Neutrophil (primary cell): ENCODE measurements around the gene TAS2R30.

Source experiments
- H3K27ac ChIP-seq: fragments of 200-600 bp; sonication (generic); 2 replicates; pipeline ENCODE4 v1.5.1; 2016; ENCODE audit warnings: mild to moderate bottlenecking, moderate library complexity
- H3K27me3 ChIP-seq: fragments of 200-600 bp; sonication (generic); 2 replicates; pipeline ENCODE4 v1.6.0; 2016; ENCODE audit warnings: mild to moderate bottlenecking
- H3K36me3 ChIP-seq: fragments of 200-600 bp; sonication (generic); 2 replicates; pipeline ENCODE4 v1.5.1; 2017
- H3K4me1 ChIP-seq, 2 experiments: fragments of 200-600 bp in 1 of 2; sonication (generic) in 1 of 2; 1 replicate in 1 of 2; 2 replicates in 1 of 2; pipeline versions ENCODE4 v1.5.1 to v1.6.1; 2013 to 2016; ENCODE audit warnings: low read depth in 1 of 2, low read length in 1 of 2, mild to moderate bottlenecking in 1 of 2, moderate library complexity in 1 of 2; ENCODE audit not compliant: control insufficient read depth in 1 of 2, insufficient read depth in 1 of 2
- H3K4me3 ChIP-seq, 2 experiments: fragments of 200-600 bp in 1 of 2; sonication (generic) in 1 of 2; 1 replicate in 1 of 2; 2 replicates in 1 of 2; pipeline ENCODE4 v1.5.1; 2013 to 2016; ENCODE audit warnings: low read depth in 1 of 2, low read length in 1 of 2, mild to moderate bottlenecking in 1 of 2, moderate library complexity in 1 of 2
- H3K9me3 ChIP-seq: fragments of 200-600 bp; sonication (generic); 2 replicates; pipeline ENCODE4 v1.5.1; 2016
- CTCF ChIP-seq: fragments of 200-600 bp; sonication (generic); IDR thresholded peaks from 2 replicates; pipeline ENCODE4 v1.5.1; 2016; ENCODE audit warnings: antibody characterized with exemption

The TAS2R30 gene

GRCh38 chr12:11162502-11162901 lies 28.1 kb upstream of the TAS2R30 start:
- no peaks in the 10 kb centered on the region for H3K27me3 ChIP-seq
- no peaks in the 10 kb centered on the region for H3K9me3 ChIP-seq
- no peaks in the 10 kb centered on the region for H3K4me1 ChIP-seq
- peaks cover 6% of the 10 kb centered on the region for H3K36me3 ChIP-seq
- H3K4me3 ChIP-seq: no peak overlapping the region
- TF ChIP-seq CTCF: no peak
- H3K27ac ChIP-seq: no peak overlapping the region

GRCh38 chr12:11158885-11159444 lies 24.5 kb upstream of the TAS2R30 start:
- Histone ChIP-seq H3K4me1 (no peaks in the 10 kb centered on the region), H3K9me3 (no peaks in the 10 kb centered on the region), H3K36me3 (peaks cover 6% of the 10 kb centered on the region), H3K4me3 (no peak overlapping the region), H3K27me3 (no peaks in the 10 kb centered on the region), H3K27ac (no peak overlapping the region)
- no peak for TF ChIP-seq CTCF

DNA sequence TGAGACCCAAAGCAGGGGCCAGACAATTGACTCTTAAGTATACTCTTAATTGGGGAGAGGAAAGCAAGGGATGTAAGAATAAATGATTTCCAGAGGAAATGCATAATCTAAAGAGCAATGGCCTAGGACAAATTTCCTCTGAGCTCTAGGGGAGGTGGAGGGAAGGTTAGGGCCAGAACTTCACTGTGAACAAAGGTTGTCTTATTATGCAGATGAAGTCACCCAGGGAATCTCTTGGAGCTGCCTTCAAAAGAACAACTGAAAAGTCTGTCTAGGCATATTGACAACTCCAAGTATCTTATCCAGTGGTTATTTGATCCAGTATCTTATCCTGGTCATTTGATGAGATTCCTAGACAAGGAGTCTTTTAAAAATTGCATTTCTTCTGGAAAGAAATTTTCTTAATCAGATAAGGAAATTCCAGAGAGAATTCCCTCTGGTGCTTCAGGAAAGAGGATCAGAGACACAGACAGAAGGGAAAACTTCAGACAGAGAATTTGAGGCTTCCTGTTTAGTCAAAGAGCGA lies 20.0 kb upstream of the TAS2R30 start:
- Histone ChIP-seq H3K27me3 (no peaks in the 10 kb centered on the region), H3K4me1 (peaks cover 0 to 5% of the 10 kb centered on the region in 2 experiments), H3K36me3 (no peaks in the 10 kb centered on the region), H3K4me3 (no peak overlapping the region), H3K9me3 (no peaks in the 10 kb centered on the region), H3K27ac (no peak overlapping the region)
- TF ChIP-seq CTCF: no peak

DNA sequence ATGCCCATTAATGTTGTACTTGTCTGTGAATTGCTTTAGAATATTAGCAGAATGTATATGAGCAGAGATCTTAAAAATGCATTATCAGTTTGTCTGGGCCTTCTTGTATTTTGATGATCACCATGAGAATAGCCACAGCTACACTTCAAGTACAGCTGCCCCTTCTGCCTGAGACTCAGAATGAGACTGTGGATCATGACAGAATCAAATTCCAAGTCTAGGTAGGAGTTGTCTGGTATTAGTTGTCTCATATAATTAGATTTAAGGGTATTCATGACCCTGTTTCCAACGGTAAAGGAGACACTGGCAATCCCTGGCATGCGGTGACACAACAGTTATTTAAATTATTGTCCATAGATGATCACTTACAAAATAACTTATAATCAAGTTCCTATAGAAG lies 18.3 kb upstream of the TAS2R30 start:
- H3K27me3 ChIP-seq: no peaks in the 10 kb centered on the region
- no peaks in the 10 kb centered on the region for H3K36me3 ChIP-seq
- no peak overlapping the region for H3K4me3 ChIP-seq
- no peak overlapping the region for H3K27ac ChIP-seq
- H3K4me1 ChIP-seq: peaks cover 0 to 5% of the 10 kb centered on the region in 2 experiments
- no peaks in the 10 kb centered on the region for H3K9me3 ChIP-seq
- no peak for TF ChIP-seq CTCF

- peaks cover 0 to 5% of the 10 kb centered on the region in 2 experiments for H3K4me1 ChIP-seq
- no peaks in the 10 kb centered on the region for H3K9me3 ChIP-seq
- H3K4me3 ChIP-seq: no peak overlapping the region
- H3K27ac ChIP-seq: no peak overlapping the region
- no peaks in the 10 kb centered on the region for H3K27me3 ChIP-seq
- H3K36me3 ChIP-seq: no peaks in the 10 kb centered on the region
- no peak for TF ChIP-seq CTCF
Observed at GRCh38 chr12:11150832-11151231, 16.4 kb upstream of the TAS2R30 start.
